ENCODE data around the gene C1QTNF5.

The C1QTNF5 gene

GRCh38 chr11:119295178-119295577, 45.5 kb downstream of the C1QTNF5 start:
- no peak for DNase-seq (ENCODE audit: low read depth in 2 of 2)

- DNase-seq (ENCODE audit: low read depth in 2 of 2), result no peak
Observed at GRCh38 chr11:119293461-119293860, 47.2 kb downstream of the C1QTNF5 start.

GRCh38 chr11:119290894-119291497, 49.7 kb downstream of the C1QTNF5 start:
- DNase-seq (ENCODE audit: low read depth in 2 of 2), result no peak
